Neural crest cell (in vitro differentiated cells): Measurements from ENCODE around the gene SLC22A8. TPM values are rescaled to one million over a fixed set of nuclear protein-coding genes. Genes with fewer than 3 reads are reported as not detected.
"Not testable (repeated sequence)": the region's sequence is repeated elsewhere in the genome, so short reads cannot be mapped to it uniquely, and the experiment has no call there.

Source experiments
- DNase-seq: peaks from one replicate; pipeline ENCODE4 v3.0.0; 2021; ENCODE audit warnings: low read depth, mixed read lengths, low spot score
- H3K27ac Mint-ChIP-seq: one replicate; pipeline ENCODE4 v1.8.0; 2021; ENCODE audit warnings: mild to moderate bottlenecking, mixed read lengths; ENCODE audit not compliant: unreplicated experiment
- H3K27me3 Mint-ChIP-seq: 2 replicates; pipeline ENCODE4 v1.8.0; 2021; ENCODE audit warnings: low read depth, mild to moderate bottlenecking, mixed read lengths
- H3K36me3 Mint-ChIP-seq: 2 replicates; pipeline ENCODE4 v1.8.0; 2021; ENCODE audit warnings: low read depth, mild to moderate bottlenecking, mixed read lengths
- H3K4me1 Mint-ChIP-seq: 2 replicates; pipeline ENCODE4 v1.8.0; 2021; ENCODE audit warnings: mixed read lengths
- H3K4me3 Mint-ChIP-seq: one replicate; pipeline ENCODE4 v1.8.0; 2021; ENCODE audit warnings: mild to moderate bottlenecking, mixed read lengths
- H3K9me3 Mint-ChIP-seq: 2 replicates; pipeline ENCODE4 v1.8.0; 2021; ENCODE audit warnings: mixed read lengths
- CTCF ChIP-seq: fragments of 200-600 bp; sonication (generic); conservative IDR thresholded peaks from 2 replicates; pipeline ENCODE4 v1.5.0; 2021; ENCODE audit warnings: antibody characterized with exemption, mild to moderate bottlenecking
- total RNA-seq: library from RNA; stranded (reverse); gene quantifications from 2 replicates; pipeline ENCODE4 v1.2.1, GENCODE V29; 2021

SLC22A8 gene
- total RNA-seq, 1 donor from 2014 or later = not detected

- H3K9me3 Mint-ChIP-seq = peaks cover 2% of the 10 kb centered on the region
- no peak for DNase-seq
- peaks cover 10% of the 10 kb centered on the region for H3K27me3 Mint-ChIP-seq
- H3K27ac Mint-ChIP-seq = no peak overlapping the region
- H3K36me3 Mint-ChIP-seq = no peaks in the 10 kb centered on the region
- H3K4me1 Mint-ChIP-seq = no peaks in the 10 kb centered on the region
- no peak for TF ChIP-seq CTCF
- no peak overlapping the region for H3K4me3 Mint-ChIP-seq
Observed at GRCh38 chr11:62948765-62949320, 66.8 kb downstream of the SLC22A8 start.

- H3K27ac Mint-ChIP-seq, H3K9me3 Mint-ChIP-seq: not testable (repeated sequence)
Observed at GRCh38 chr11:62945538-62945937, 70.1 kb downstream of the SLC22A8 start.

More at GRCh38 chr11:62945538-62945937, 70.1 kb downstream of the SLC22A8 start:
- H3K4me3 Mint-ChIP-seq, H3K36me3 Mint-ChIP-seq, H3K4me1 Mint-ChIP-seq, DNase-seq, H3K27me3 Mint-ChIP-seq: not testable (repeated sequence)

Other genes starting within 250 kb of the SLC22A8 start
- gene TAF6L, start 244.4 kb downstream of the SLC22A8 start, total RNA-seq = 50.5 and 52.0 TPM in 2 replicates
- gene TMEM179B, start 228.4 kb downstream of the SLC22A8 start, total RNA-seq = 20.0 and 21.4 TPM in 2 replicates
- gene TMEM223, start 223.8 kb downstream of the SLC22A8 start, total RNA-seq = 20.4 and 23.4 TPM in 2 replicates
- 86.6 and 88.1 TPM in 2 replicates for gene NXF1, start 210.4 kb downstream of the SLC22A8 start, total RNA-seq
- gene STX5, start 183.8 kb downstream of the SLC22A8 start, total RNA-seq = 24.1 and 27.2 TPM in 2 replicates
- not detected in 2 replicates for gene TEX54, start 183.0 kb downstream of the SLC22A8 start, total RNA-seq
- gene WDR74, start 176.3 kb downstream of the SLC22A8 start, total RNA-seq = 62.1 and 69.2 TPM in 2 replicates
- gene SLC3A2, start 134.9 kb downstream of the SLC22A8 start, total RNA-seq = 181 and 185 TPM in 2 replicates
- not detected in 2 replicates for gene CHRM1, start 94.5 kb downstream of the SLC22A8 start, total RNA-seq
- gene SLC22A6, start 30.9 kb downstream of the SLC22A8 start, total RNA-seq = not detected in 2 replicates
- gene SLC22A24, start 128.4 kb upstream of the SLC22A8 start, total RNA-seq = not detected in 2 replicates
- not detected in 2 replicates for gene SLC22A25, start 227.8 kb upstream of the SLC22A8 start, total RNA-seq